ENCODE results near the gene CXCL1. TPM values are rescaled to one million over a fixed set of nuclear protein-coding genes. Genes with fewer than 3 reads are reported as not detected.

CXCL1 gene
- total RNA-seq, 1 experiment from 2014 or later, result 0.45 TPM

- H3K4me1 ChIP-seq (ENCODE audit: insufficient read depth, low read length, poor library complexity, severe bottlenecking), result no peaks in the 10 kb centered on the region
- CTCF ChIA-PET, result no interaction called here
- intact Hi-C loops (cut with micrococcal nuclease; ENCODE audit: unreplicated experiment), result no loop called here
- no peaks in the 10 kb centered on the region for H3K36me3 ChIP-seq (ENCODE audit: insufficient read depth, low read length, poor library complexity, severe bottlenecking)
- TF ChIP-seq CTCF (conservative IDR thresholded peaks at IDR 0.05; ENCODE audit: low read depth, low read length), result no peak
- TF ChIP-seq EZH2 (IDR thresholded peaks at IDR 0.05; ENCODE audit: borderline replicate concordance, low read depth, low read length, poor library complexity, severe bottlenecking), result no peak
- DNase-seq (ENCODE audit: low spot score), result no peak
- no peaks in the 10 kb centered on the region for H3K27me3 ChIP-seq (replicated peaks; ENCODE audit: insufficient read depth, low read depth, low read length, poor library complexity)
- H3K4me3 ChIP-seq (ENCODE audit: low read depth, low read length, poor library complexity, severe bottlenecking), result no peak overlapping the region
- no peak overlapping the region for H3K27ac ChIP-seq (ENCODE audit: low read depth, low read length, poor library complexity, severe bottlenecking)
- BruUV-seq (replicated peaks), result no TSS peak
- POLR2A ChIA-PET (ENCODE audit: low non-redundant PET), result no interaction called here
- H3K9me3 ChIP-seq (ENCODE audit: low read depth, low read length, poor library complexity, severe bottlenecking), result no peaks in the 10 kb centered on the region
These were observed 15.3 kb upstream of the CXCL1 start for GRCh38 chr4:73853718-73854473.

- H3K4me1 ChIP-seq (ENCODE audit: insufficient read depth, low read length, poor library complexity, severe bottlenecking), result no peaks in the 10 kb centered on the region
- no peaks in the 10 kb centered on the region for H3K27me3 ChIP-seq (replicated peaks; ENCODE audit: insufficient read depth, low read depth, low read length, poor library complexity)
- intact Hi-C loops (cut with micrococcal nuclease; ENCODE audit: unreplicated experiment), result no loop called here
- H3K36me3 ChIP-seq (ENCODE audit: insufficient read depth, low read length, poor library complexity, severe bottlenecking), result no peaks in the 10 kb centered on the region
- ChIA-PET POLR2A (ENCODE audit: low non-redundant PET) (no interaction called here), CTCF (no interaction called here)
- no peak overlapping the region for H3K4me3 ChIP-seq (ENCODE audit: low read depth, low read length, poor library complexity, severe bottlenecking)
- H3K27ac ChIP-seq (ENCODE audit: low read depth, low read length, poor library complexity, severe bottlenecking), result no peak overlapping the region
- BruUV-seq (replicated peaks), result no TSS peak
- no peak for DNase-seq (ENCODE audit: low spot score)
- TF ChIP-seq EZH2 (IDR thresholded peaks at IDR 0.05; ENCODE audit: borderline replicate concordance, low read depth, low read length, poor library complexity, severe bottlenecking), result no peak
- no peak for TF ChIP-seq CTCF (conservative IDR thresholded peaks at IDR 0.05; ENCODE audit: low read depth, low read length)
- H3K9me3 ChIP-seq (ENCODE audit: low read depth, low read length, poor library complexity, severe bottlenecking), result no peaks in the 10 kb centered on the region
These were observed 13.8 kb upstream of the CXCL1 start for GRCh38 chr4:73855406-73855805.

GRCh38 chr4:73856518-73856917 lies 12.7 kb upstream of the CXCL1 start:
- ChIA-PET CTCF (no interaction called here), POLR2A (ENCODE audit: low non-redundant PET) (no interaction called here)
- TF ChIP-seq CTCF (conservative IDR thresholded peaks at IDR 0.05; ENCODE audit: low read depth, low read length), result no peak
- TF ChIP-seq EZH2 (IDR thresholded peaks at IDR 0.05; ENCODE audit: borderline replicate concordance, low read depth, low read length, poor library complexity, severe bottlenecking), result no peak
- Histone ChIP-seq H3K27me3 (replicated peaks; ENCODE audit: insufficient read depth, low read depth, low read length, poor library complexity) (no peaks in the 10 kb centered on the region), H3K9me3 (ENCODE audit: low read depth, low read length, poor library complexity, severe bottlenecking) (no peaks in the 10 kb centered on the region), H3K36me3 (ENCODE audit: insufficient read depth, low read length, poor library complexity, severe bottlenecking) (no peaks in the 10 kb centered on the region), H3K27ac (ENCODE audit: low read depth, low read length, poor library complexity, severe bottlenecking) (no peak overlapping the region), H3K4me3 (ENCODE audit: low read depth, low read length, poor library complexity, severe bottlenecking) (no peak overlapping the region), H3K4me1 (ENCODE audit: insufficient read depth, low read length, poor library complexity, severe bottlenecking) (no peaks in the 10 kb centered on the region)
- no TSS peak for BruUV-seq (replicated peaks)
- DNase-seq (ENCODE audit: low spot score), result no peak
- intact Hi-C loops (cut with micrococcal nuclease; ENCODE audit: unreplicated experiment), result no loop called here
